GM12892 (cell line): ENCODE measurements around the gene C3orf18.

ENCODE experiments used
- POLR2AphosphoS5 ChIP-seq: IDR thresholded peaks from 2 replicates; pipeline ENCODE4 v1.6.1; 2011; ENCODE audit warnings: low read depth, low read length, control low read depth
- TAF1 ChIP-seq: IDR thresholded peaks from 2 replicates; pipeline ENCODE4 v1.6.1; 2011; ENCODE audit warnings: low read depth, mild to moderate bottlenecking, control low read depth, low read length, borderline replicate concordance

DNA sequence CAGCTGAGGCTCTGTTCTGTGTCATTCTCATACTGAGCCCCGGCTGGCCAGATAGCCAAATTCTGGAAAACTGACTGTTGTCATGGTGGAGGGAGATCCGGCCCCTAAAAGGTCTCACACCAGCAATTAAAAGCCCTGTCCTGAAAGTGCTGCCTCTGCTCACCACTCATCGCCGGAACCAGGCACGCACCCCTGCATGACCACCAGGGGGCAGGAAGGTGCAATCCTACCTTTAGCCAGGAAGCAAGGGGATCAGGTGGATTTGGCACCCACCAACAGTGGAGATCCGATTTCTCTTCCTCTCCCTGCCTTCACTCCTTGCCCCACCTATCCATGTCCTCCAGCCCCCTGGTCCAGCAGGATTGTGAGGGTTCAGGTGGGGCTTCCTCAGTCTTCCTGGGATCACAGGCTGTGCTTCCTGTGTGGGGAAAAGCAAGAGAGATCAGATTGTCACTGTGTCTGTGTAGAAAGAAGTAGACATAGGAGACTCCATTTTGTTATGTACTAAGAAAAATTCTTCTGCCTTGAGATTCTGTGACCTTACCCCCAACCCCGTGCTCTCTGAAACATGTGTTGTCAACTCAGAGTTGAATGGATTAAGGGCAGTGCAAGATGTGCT lies 48.0 kb downstream of the C3orf18 start:
- no peak for TF ChIP-seq POLR2AphosphoS5
- no peak for TF ChIP-seq TAF1
